Keratinocyte (primary cell): ENCODE results near the gene URM1.

ENCODE experiments used
- EZH2 ChIP-seq: IDR thresholded peaks from one replicate; pipeline ENCODE4 v1.6.1; 2012; ENCODE audit warnings: inconsistent platforms, mild to moderate bottlenecking, low read length, moderate library complexity
- TF ChIP-seq, protein P1 (sequence below), 3 experiments: IDR thresholded peaks in 1 of 3; conservative IDR thresholded peaks in 1 of 3; optimal IDR thresholded peaks in 1 of 3; 2 replicates in 2 of 3; 3 replicates in 1 of 3; pipeline versions ENCODE3 to v1.5.1; 2011; ENCODE audit warnings: low read length in 3 of 3, mild to moderate bottlenecking in 3 of 3, moderate library complexity in 2 of 3, control low read depth in 1 of 3, inconsistent platforms in 1 of 3; ENCODE audit not compliant: insufficient read depth in 2 of 3; ENCODE audit errors: extremely low read depth in 1 of 3

DNA sequence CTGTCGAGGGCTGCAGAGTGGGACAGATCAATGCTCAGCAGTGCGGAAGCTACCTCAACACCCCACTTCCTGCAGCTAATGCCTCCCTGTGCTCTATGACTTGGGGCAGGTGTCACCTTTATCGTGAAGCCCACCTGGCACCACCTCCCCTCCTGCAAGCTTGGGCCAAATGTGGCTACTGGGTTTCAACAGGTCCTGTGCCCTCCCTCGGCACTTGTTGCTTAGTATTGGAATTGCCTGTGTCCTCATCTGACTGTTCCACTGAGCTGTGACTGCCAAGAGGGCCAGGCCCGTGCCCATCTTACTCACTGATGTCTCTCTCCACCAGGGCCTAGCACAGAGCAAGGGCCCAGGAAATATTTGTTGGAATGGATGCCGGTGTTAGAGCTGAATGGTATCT, 21.4 kb upstream of the URM1 start:
- no peak for TF ChIP-seq EZH2
- TF ChIP-seq, protein P1, sequence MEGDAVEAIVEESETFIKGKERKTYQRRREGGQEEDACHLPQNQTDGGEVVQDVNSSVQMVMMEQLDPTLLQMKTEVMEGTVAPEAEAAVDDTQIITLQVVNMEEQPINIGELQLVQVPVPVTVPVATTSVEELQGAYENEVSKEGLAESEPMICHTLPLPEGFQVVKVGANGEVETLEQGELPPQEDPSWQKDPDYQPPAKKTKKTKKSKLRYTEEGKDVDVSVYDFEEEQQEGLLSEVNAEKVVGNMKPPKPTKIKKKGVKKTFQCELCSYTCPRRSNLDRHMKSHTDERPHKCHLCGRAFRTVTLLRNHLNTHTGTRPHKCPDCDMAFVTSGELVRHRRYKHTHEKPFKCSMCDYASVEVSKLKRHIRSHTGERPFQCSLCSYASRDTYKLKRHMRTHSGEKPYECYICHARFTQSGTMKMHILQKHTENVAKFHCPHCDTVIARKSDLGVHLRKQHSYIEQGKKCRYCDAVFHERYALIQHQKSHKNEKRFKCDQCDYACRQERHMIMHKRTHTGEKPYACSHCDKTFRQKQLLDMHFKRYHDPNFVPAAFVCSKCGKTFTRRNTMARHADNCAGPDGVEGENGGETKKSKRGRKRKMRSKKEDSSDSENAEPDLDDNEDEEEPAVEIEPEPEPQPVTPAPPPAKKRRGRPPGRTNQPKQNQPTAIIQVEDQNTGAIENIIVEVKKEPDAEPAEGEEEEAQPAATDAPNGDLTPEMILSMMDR (optimal IDR thresholded peaks at IDR 0.05 in 1 of 3, IDR thresholded peaks at IDR 0.05 in 1 of 3, conservative IDR thresholded peaks at IDR 0.05 in 1 of 3; ENCODE audit: extremely low read depth in 1 of 3, insufficient read depth in 2 of 3, low read length in 3 of 3): no peak
